WI38 (cell line): ENCODE data around the gene MLLT6.

Experiments
- H3K4me3 ChIP-seq: 2 replicates; pipeline ENCODE4 v1.5.1; 2011; ENCODE audit warnings: low read depth, mild to moderate bottlenecking, control low read depth, low read length
- TF ChIP-seq, protein P1 (sequence below): IDR thresholded peaks from 2 replicates; pipeline ENCODE4 v1.5.1; 2012; ENCODE audit warnings: low read depth, mild to moderate bottlenecking, control low read depth, low read length

Gene MLLT6

DNA sequence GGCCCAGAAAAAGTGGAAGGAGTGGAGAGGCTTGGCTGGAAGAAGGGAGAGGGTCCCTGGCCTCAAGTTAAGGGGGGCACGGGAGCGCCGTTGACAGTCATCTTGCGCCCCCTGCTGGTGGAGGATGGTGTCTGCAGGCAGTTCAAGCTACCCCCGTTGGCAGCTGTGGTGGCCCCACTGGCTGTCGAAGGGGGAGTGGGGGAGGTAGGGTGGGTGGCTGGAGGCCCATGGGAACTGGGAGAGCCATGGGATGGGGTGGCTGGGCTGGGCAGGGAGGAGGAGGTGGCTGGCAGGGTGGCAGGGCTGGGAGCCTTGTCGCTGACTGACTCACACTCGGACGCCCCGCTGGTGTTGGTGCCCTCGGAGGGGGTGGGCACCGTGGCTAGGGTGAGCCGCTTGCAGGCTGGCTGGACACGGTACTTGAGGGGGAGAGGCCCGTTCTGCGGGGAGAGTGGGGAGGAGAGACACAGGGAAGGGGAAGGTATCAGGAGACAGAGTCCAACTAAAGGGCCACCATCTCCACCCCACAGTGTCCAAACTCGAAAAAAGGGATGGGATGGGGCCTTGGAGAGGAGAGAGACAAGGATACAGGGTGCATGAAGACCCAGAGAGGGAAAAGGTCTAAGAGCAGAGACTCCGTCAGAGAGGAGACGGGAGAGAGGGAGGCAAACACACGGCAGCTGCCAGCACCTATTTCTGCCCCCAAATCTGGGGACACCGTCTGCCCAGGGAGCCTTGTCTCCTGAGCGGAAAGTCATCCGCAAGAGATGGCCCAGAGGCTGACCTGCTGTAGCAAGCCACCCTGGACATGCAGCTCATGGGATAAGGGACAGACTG is 30.3 kb downstream of the MLLT6 start:
- TF ChIP-seq, protein P1, sequence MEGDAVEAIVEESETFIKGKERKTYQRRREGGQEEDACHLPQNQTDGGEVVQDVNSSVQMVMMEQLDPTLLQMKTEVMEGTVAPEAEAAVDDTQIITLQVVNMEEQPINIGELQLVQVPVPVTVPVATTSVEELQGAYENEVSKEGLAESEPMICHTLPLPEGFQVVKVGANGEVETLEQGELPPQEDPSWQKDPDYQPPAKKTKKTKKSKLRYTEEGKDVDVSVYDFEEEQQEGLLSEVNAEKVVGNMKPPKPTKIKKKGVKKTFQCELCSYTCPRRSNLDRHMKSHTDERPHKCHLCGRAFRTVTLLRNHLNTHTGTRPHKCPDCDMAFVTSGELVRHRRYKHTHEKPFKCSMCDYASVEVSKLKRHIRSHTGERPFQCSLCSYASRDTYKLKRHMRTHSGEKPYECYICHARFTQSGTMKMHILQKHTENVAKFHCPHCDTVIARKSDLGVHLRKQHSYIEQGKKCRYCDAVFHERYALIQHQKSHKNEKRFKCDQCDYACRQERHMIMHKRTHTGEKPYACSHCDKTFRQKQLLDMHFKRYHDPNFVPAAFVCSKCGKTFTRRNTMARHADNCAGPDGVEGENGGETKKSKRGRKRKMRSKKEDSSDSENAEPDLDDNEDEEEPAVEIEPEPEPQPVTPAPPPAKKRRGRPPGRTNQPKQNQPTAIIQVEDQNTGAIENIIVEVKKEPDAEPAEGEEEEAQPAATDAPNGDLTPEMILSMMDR: peak; percentile 91
- no peak overlapping the region for H3K4me3 ChIP-seq

DNA sequence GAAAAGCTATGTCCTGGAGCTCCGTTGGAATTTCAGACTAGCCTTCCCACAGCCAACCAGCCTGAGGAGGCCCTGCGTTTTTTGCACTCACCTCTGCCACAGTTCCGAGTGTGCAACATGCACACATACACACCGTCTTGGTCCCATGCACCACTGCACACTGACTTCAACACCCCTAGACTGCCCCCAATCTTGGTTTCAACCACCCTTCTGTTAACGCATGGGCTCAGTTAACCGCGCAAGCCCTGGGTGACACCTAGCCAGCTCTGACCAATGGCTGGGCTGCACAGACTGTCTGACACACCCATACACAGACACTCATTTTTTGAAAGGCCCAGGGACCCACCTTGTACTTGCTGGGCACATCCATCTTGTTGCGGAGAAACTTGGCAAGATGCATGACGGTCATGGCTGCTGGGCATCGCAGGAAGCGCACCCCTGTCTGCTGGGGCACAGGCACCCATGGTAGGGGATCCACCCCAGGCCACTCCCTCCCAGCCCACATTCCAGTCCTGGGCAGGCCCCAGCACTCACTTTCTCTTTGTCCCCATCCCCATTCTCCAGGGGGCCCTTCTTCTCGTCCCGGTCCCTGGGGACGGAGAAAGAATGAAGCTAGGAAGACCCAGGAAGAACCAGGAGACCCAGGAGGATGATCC is 33.1 kb downstream of the MLLT6 start:
- no peak overlapping the region for H3K4me3 ChIP-seq
- TF ChIP-seq, protein P1: no peak

DNA sequence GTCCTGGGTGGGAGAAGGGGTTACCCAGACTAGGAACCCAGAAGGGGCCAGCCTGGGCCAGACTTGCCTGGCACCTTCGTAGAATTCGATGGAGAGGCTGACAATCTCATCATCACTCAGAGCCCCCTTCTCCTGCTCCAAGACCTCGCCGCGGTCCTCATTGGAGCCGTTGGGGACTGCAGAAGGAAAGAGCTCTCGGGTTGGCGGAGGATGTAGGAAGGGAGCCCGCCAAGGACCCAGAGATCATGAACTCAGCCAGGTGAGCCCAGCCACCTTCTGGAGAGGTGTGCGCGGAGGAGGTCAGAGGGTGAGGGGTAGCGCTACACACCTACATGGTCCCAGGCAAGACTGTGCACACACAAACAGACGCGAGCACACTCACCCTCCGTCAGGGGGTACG is 33.6 kb downstream of the MLLT6 start:
- TF ChIP-seq, protein P1: no peak
- no peak overlapping the region for H3K4me3 ChIP-seq

DNA sequence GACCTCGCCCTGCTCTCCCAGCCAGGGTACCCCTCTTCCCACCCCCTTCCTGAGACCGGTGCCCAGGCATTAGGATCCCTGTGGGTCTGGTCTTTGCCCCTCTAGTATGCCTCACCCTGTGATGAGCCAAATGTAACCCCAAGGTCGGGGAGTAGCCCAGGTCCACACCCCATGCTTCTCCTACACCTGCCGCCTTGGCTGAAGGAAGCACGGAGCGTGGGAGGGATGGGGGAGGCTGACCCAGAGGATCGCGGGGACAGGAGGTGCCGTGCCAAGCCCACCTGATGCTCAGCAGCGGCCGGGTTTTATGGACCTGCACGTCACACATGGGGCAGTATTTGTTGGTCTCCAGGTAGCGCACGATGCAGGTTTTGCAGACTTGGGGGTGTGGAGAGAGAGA is 34.2 kb downstream of the MLLT6 start:
- TF ChIP-seq, protein P1: no peak
- no peak overlapping the region for H3K4me3 ChIP-seq

DNA sequence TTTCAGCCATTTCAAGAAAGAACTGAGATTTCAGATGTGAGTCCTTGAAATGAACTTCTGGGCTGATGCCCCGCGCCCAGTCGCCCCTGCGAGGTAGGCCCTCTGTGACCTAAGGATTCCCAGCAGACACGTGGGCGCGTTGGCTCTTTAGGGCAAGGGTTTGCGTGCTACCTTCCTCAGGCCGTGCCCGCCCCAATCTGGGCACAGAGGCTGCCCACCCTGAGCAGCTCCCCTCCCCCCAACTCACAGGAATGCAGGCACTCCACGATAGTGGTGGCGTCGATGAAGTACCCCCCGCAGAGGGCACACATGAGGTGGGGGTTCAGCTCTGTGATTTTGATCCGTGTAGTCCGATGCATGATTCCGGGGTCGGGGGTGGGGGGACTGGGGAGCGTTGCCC is 35.0 kb downstream of the MLLT6 start:
- no peak overlapping the region for H3K4me3 ChIP-seq
- TF ChIP-seq, protein P1: no peak

DNA sequence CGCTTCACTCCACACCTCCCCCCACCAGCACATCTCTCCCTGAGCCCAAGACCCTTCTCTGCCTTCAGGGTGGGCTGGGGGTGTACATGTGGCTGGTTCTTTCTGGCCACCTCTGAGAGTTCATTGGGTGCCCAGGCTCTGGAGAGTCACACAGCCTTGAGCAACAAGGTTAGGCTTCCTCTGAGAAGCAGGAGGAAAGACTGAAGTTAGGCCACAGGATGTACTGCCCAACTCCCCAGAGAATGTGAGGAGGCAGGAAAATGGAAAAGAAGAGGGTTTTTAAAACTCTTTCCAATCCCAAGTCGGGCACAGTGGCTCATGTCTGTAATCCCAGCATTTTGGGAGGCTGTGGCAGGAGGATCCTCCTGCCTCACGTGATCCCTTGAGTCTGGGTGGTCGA is 35.7 kb downstream of the MLLT6 start:
- H3K4me3 ChIP-seq: no peak overlapping the region
- TF ChIP-seq, protein P1: no peak

DNA sequence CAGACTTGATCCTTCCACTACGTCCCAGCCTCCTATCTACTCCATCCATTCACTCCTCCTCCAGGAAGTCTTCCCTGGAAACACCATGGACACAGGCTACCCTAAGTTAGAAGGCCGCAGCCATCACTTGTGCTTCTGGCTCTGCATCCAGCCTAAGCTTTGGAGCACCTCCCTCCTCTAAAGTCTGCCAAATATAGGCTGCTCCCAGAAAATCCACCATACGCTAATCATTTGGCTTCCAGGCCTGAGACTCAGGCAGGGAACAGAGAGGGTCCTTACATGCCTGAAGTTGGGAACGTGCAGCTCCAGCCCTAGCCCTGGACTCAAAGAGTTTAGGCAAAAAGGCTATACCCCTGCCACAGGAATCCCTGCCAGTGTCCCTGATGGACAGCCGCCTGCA is 36.4 kb downstream of the MLLT6 start:
- TF ChIP-seq, protein P1: no peak
- no peak overlapping the region for H3K4me3 ChIP-seq
